Forelimb muscle (tissue), 1 donor: ENCODE measurements around the gene PDXK. TPM values are rescaled to one million over a fixed set of nuclear protein-coding genes. Genes with fewer than 3 reads are reported as not detected.

Experiments
- DNase-seq: peaks from one replicate; pipeline ENCODE4 v3.0.0-alpha.2; 2013; ENCODE audit warnings: low read depth
- polyA plus RNA-seq: library from polyadenylated mRNA; unstranded; fragments of 120-200 nt; gene quantifications from one replicate; pipeline ENCODE4 v1.2.1, GENCODE V29; 2013; ENCODE audit not compliant: insufficient read length

Gene PDXK
- polyA plus RNA-seq, 1 donor = 19.0 TPM

DNA sequence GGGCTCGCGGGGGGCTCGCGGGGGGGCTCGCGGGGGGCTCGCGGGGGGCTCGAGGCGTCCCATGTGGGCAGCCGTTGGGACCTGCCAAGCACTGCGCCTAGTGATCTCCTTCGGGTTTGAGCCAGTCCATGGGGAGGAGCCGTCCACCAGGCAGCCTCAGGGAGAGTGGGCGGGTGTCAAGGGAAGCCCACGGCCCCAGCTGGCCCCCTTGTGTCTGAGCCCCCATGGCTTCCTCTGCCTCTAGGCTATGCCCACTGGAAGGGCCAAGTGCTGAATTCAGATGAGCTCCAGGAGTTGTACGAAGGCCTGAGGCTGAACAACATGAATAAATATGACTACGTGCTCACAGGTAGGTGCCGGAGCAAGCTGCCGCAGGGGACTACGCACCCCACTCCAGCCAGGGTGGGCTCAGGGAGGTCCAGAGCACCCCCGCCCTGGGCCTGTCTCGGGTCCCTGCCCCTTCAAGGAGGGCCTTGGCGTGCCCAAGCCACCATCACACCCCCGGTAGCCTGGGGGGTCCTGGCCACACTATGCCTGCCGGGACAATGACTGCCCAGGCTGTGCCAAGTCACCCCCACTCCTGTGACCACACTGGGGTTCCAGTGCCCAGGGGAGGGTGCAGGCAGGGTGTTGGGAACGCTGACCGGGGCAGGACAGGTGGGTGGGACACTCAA is 22.6 kb downstream of the PDXK start:
- DNase-seq = no peak

GRCh38 chr21:43743947-43744346 is 25.0 kb downstream of the PDXK start:
- DNase-seq = no peak

DNA sequence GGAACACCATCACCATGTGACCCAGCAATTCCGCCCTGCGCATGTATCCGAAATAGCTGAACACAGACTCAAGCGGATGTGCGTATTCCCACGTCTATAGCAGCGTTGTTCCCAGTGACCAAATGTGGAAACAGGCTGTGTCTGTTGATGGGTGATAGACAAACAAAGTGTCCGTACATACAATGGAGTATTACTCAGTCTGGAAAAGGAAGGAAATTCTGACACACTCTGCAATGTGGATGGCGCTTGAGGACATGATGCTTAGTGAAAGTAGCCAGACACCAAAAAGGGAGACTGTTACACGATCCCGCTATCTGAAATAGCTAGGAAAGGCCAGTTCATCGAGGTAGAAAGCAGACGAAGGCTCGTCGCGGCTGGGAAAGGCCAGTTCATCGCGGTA is 25.8 kb downstream of the PDXK start:
- DNase-seq = no peak

DNA sequence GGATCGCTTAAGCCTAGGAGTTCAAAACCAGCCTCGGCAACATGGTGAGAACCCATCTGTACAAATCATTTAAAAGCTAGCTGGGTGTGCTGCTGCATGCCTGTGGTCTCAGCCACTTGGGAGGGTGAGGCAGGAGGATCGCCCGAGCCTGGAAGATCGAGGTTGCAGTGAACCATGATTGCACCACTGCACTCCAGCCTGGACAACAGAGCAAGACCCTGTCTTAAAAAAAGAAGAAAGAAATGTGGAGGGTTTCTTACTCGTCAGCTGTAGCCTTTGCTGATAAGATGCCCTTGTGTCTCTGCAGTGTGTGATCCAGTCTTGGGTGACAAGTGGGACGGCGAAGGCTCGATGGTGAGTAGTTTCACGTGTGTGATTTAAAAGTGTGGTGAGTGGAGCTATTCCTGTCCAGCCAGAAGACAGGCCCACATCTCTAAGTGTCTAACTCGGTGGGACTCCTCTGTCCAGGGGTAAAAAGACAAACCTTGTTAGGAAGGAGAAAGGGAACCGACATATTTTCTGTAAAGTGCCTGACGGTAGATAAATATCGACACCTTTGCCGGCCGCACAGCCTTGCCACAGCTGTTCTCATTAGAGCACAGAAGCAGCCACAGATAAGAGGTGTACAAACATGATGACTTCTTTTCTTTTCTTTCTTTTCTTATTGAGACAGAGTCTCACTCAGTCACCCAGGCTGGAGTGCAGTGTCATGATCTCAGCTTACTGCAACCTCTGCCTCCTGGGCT is 27.0 kb downstream of the PDXK start:
- no peak for DNase-seq

DNA sequence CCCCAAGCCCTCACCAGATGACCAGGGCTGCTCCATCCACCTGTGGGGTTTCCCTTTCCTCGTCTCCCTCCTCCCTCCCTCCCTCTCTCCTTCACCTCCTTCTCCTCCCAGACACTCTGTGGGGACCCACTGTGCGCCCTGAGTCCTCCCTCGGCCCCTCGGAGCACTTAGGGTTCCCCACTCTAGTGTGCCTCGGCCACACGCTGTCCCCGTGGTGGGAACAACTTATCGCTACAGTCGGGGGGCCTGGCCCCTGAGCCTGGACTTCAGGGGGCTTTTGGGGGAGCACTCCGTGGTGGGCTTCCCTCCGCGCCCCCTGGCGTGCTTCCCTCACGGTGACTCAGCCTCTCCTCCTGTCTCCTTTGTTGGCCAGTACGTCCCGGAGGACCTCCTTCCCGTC is 29.7 kb downstream of the PDXK start:
- DNase-seq = no peak

DNA sequence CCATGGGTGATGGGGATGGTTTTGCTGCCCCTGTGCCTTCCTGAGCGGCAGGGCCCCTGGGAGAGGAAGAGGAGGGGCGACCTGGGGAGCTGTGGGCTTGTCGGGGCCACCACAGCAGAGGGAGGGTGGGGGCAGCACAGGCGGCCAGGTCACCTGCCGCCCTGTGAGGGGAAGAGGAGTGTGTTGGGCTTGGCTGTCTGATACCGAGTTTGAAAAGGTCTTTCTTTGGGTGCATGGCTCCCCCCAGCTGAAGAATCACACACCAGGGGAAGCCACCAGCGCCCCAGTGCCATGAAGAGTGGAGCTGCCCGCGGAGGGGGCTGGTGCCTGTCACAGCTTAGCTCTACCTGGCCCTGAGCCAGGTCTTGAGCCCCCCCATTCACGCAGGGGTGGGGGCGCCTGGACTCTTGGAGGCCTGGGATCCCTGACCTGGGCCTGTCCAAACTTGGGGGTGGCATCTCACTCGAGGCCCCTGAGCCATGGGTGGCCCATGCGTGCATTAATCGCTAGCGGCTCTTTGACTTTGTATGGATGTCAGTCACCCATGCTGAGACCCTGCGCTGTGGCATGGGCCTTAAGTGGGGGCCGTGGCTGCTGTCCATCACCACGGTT is 30.8 kb downstream of the PDXK start:
- no peak for DNase-seq

DNA sequence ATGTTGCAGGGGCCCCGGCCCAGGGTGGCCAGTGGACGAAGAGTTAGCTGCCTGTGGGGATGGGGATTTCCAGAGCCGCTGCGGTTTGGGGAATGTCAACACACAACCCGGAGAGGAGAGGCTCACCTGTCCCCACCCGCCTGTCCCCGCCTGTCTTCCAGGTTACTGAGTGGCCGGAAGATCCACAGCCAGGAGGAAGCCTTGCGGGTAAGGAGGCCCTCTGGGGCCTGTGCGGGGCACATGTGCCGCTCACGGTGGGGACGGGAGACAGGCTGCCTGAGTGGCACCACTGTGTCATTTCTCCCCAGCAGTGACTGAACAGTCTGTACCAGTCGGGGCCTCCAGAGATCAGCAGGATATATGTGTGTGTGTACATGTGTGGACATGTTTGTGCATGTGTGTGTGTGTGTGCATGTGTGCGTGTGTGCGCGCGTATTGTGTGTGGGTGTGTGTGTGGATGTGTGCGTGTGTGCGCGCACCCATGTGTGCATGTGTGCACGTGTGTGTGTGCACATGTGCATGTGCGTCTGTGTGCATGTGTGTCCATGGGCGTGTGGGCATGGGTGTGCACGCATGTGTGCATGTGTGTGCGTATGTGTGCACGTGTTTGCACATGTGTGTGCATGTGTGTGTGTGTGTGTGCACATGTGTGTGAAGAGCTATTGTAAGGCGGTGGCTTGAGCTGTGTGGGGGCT is 31.6 kb downstream of the PDXK start:
- no peak for DNase-seq

GRCh38 chr21:43751955-43752591 is 33.1 kb downstream of the PDXK start:
- DNase-seq = no peak

- no peak for DNase-seq
Observed at GRCh38 chr21:43752758-43753438, 34.0 kb downstream of the PDXK start.

DNA sequence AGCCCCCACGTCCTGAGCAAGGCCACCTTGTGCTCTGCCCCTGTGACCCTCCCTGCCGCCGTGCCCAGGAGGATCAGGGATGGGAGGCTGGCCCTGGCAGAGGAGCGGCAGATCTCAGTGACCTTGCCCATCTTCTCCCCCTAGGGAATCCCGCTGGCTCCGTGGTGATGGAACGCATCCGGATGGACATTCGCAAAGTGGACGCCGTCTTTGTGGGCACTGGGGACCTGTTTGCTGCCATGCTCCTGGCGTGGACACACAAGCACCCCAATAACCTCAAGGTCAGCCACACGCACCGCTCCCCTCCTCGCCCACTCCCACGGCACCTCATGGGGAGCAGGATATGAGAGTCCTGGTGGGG is 34.5 kb downstream of the PDXK start:
- no peak for DNase-seq

- DNase-seq = no peak
Observed at GRCh38 chr21:43754948-43755781, 36.2 kb downstream of the PDXK start.

GRCh38 chr21:43755820-43756594 is 37.1 kb downstream of the PDXK start:
- DNase-seq = no peak

DNA sequence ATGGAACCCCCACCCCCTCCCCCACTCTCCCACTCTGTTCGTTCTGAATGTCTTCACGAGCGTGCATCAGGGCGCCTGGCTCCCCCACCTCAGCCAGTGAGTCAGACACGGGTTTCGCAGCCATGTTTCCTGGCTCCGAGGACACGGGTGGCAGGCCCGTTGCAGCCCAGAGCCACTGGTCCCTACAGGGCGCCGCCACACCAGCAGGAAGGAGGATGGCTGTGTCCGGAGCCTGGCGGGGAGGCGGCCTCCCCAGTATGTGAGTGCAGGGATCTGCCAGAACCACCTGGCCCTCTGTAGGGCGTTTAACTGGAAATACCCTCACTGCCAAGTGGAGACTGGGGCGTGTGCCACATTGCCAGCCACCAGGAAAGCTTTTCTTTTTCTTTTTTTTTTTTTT is 38.7 kb downstream of the PDXK start:
- DNase-seq = no peak

GRCh38 chr21:43758111-43758641 is 39.2 kb downstream of the PDXK start:
- no peak for DNase-seq

DNA sequence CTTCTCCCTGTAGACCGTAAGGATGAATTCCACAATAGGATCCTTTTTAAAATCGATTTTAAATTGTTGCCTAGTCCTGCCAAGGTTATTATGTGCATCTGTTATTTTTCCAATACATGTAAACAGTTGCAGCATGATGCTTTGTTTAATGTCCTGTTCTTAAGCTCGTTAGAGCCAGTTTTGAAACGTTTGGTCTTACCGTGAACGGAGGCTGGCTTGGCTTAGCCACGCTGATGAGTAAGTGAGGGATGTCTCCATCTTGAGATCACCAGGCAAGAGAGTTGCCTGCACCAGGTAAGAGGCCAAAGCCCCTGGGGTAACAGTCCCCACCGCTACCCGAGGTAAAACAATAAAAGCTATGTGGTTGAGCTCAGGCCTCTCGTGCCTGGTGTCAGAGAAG is 39.9 kb downstream of the PDXK start:
- no peak for DNase-seq

- no peak for DNase-seq
Observed at GRCh38 chr21:43759651-43760050, 40.7 kb downstream of the PDXK start.

DNA sequence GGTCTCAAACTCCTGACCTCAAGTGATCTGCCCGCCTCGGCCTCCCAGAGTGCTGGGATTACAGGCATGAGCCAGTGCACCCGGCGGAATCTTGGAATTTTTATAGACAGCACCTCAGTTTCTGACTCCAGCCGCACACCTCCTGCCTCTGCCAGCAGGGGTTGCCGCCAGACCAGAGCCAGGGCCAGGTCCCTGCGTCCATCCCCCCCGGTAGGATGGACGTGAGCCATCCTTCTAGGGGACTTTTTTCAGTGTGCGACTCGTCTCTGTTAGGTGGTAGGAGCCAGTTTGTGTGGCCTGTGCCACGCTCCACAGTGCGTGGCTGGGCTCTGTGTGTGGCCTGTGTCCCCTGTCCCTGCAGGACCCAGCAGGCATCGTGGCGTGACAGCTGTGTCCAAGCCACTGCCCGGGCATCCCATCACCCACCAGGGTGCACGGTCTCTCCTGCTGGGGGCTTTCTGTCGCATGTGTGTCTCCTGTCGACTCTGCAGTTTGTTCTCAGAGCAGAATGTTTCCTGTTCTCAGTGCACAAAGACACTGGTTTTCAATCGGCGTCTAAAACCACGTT is 41.5 kb downstream of the PDXK start:
- DNase-seq = no peak

GRCh38 chr21:43761886-43762285 is 43.0 kb downstream of the PDXK start:
- DNase-seq = no peak
